HG03175 (cell line): ENCODE measurements around the gene RYK.
A peak's percentile ranks its signal among the peaks of the same experiment; 100 is the strongest.

Experiments
- ATAC-seq: cut with Tn5 transposase; IDR thresholded peaks from one replicate; pipeline ENCODE4 v1.9.1; 2021; ENCODE audit warnings: mild to moderate bottlenecking, moderate library complexity; ENCODE audit not compliant: unreplicated experiment

Gene RYK

DNA sequence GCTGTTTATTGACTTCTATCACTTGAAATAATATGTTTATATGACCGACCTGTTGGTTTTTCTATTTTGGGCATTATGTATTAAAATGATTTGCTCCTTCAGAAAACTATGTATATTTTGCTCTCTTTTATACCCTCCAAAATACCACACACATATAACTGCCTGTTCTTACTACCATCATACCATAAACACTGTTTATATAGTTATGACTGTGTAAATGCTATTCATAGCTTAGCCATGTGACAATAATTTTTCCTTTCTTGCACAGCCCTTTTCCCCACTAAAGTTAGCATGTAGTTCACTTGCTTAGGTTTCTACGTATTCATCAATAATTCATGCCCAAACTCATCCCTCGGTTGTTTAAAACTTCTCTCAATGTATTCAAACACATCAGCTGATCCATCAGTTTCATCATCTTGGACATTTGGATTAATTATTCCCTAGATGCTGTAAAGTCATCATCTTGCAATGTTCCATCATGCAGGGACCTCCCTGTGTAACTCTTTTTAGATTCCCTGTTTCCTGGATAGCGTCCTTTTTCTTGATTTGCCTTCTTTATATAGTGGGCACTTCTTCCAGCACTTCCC lies 8.2 kb upstream of the RYK start:
- ATAC-seq: no peak

DNA sequence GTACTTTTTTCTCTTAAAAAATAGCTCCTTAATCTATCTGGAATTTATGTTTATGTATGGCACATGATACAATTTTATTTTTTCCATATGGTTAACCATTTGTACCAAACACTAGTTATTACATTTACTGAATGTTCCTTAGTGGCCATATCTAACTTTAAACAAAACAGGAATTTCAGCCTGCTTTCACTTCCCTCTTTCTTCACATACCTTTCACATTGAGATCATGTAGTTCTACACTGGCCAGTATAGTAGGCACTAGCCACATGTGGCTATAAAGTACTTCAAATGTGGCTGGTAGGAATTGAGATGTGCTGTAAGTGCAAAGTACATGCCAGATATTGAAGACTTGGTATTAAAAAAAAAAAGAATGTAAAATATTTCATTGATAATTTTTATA lies 4.7 kb upstream of the RYK start:
- ATAC-seq: no peak

DNA sequence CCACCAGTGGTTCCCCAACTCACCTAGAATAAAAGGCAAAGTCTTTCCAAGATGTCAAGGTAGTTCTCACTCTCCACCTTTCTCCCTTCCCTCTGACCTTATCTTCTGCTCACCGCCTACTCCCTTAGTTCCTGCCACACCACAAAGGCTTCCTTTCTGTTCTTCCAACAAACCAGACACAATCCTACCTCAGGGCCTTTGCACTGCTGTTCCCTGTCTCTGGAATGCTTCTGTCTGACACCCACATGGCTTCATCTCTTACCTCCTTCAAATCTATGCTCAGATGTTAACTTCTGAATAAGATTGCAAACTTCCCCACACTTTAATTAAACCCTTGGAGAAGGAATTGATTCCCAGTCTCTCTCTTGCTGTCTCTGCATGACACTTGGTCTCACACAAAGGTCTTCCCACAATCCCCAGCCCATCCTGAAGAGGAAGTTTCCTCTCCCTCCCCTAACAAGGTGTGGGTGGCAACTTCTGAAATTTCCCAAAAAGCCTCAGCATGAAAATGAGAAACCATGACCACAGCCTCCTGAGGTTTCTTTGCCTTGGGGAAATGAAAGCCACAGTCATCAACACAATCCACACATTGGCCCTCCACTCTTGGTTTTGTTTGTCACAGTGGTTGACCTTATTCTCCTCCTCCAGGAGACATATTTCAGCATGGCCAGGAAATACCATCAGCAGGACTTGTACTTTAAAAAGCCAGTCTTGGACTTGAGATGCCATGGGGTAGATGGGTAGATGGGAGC lies 3.0 kb upstream of the RYK start:
- no peak for ATAC-seq

DNA sequence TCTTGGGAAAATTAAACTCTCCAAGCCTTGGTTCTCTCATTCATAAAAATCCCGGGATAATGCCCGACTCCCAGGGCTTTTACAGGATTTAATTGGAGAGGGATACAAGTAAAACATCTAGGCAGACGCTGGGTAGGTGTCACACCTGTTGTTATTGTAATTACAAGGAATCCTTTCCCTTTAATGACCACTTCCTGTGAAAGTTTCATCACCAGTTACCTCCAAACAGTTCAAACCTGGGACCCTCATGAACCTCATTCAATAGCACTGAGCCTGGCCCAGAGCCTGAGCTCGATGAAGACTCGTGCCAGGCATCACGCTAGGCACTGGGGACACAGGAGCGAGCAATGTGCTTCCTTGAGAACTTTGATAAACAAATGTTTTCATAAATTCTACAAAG lies 2.1 kb upstream of the RYK start:
- ATAC-seq: no peak

DNA sequence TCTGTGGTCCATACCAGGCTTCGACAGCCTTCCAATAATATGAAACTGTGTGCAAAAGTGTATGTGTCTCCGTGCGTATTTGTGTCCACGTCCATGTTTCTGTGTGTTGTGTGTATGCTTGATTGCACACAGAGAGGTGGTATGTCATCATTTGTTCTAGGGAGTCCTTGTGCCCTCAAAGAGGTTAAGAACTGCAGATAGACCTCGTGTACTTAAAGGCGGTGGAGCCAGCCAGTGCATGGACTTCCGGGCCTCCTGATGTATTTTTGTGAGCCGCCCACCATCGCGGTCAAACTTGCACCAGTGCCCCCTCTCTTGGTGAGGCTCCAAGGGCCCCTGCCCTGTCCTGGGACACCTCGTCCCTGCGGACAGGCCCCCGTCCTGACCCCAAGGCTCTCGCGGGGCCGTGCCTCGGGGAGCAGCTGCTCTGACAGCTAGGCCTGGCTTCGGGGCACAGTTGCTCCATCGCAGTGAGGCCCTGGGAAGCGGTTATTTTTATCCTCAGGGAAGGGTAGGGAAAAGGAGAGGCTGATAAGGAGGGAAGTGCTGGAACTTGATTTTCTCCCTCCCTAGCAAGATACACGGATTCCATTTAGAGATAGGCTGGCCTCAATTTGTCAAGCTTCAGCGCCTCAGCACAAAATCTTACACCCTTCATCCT lies 1.2 kb upstream of the RYK start:
- ATAC-seq: no peak

DNA sequence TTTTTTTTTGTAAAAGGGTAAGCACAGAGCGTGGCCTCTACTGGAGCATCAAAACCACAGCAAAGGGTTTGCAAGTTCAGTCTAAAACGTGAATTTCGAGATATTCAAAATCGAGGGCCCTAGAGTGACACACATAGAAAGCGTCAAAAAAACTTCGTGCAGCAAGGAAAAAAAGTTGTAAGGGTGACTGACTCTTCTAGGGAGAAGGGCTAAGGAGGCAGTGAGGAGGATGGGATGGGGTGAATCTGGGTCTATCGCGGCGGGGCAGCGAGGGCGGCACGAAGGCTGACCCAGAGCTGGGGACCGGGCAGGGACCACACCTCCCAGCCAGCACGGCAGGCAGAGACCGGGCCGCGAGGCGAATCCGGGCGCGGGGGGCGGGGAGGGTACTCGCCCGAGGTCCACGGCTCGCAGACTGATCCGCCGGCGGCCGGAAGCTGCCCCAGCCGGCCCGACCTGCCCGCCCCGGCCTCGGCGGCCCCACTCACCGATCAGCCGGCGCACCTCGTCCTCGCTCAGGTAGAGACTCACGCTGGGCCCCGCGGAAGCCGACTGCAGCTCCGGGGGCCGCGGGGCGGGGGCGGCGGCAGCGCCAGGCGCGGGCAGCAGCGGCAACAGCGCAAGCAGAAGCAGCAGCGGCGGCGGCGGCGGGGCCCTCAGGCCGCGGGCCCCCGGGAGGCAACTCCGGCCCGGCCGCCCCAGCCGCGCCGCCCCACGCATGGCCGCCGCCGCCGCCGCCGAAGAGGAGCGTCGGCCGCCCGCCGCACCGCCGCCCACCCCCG lies 533 bp downstream of the RYK start:
- peak; percentile 49 for ATAC-seq

DNA sequence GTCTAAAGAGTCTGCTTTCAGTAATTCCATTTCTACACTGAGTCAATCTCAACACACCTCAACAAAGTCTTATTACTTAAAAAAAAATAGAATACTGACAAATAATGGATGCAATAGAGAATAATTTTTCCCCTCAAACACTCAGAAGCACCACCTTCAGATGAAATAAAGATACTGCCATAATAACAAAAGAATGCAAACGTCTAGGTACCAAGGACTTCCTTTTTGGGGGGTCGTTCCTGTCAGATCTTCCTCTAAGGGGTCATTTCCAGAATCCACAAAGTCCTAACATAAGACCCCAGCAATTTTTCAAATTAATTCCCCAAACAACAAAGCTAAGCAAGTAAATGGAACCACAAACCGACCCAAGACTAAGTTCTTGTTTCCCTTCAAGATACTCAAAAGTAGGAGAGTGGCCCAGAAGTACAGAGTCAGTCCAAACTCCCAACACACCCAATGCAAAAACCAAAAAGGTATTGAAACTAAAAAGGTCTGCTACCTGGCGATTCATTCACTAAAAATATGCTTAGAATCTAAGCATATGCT lies 1.3 kb downstream of the RYK start:
- no peak for ATAC-seq

DNA sequence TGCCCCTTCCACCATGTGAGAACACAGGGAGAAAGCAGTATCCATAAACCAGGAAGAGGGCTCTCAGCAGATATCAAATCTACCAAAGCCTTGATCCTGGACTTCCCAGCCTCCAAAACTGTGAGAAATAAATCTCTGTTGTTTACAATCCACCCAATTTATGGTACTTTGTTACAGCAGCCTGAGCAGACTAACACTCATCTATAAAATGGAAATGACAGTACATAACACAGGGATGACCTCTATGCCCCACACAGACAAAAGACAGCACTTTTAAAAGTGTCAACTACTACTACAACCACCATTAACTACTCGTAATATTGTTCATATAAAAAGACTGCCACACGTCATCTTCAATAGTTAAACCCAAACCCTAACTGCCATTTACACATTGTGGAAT lies 5.7 kb downstream of the RYK start:
- no peak for ATAC-seq

DNA sequence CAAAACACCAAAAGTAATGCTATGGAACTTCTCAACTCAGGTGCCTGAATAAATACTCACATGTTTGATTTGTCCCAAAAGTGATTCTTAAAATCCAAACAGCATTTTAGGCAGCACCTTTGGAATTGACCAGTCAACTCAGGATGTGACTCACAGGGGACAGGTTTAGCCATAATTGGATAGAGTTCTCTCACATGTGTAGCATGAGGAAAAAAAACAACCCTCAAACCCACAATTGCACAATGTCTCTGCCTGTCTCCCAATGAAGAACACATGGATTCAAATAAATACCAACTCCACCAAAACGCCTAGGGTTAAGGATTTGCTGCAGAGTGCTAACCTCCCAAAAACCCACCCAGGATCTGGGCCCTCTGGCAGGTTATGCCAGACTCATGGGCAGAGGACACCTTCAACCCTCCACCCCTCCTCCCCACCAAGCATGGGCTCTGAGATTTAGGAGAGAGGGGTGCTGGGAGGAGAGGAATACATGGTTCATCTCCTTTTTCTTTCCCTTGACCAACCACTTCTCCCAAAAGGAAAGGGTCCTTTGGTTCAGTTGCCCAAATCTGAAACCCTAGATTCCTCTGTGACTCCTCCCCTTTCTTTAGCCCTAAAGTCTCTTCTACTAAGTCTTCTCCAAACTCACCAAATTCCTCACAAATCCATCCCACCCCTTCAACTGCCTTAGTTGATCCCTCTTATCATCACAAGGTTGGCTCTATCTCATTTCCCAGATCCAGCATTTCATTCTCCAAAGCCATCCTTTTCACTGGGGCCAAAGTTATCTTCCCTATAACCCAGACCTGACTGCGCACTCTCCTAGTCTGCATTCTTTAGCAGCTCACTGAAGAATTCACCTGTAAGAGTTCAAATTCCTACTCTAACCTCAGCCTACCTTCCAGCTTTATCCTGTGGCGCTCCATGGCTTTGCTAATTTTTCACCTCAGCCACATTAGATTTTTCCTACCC lies 7.7 kb downstream of the RYK start:
- no peak for ATAC-seq

DNA sequence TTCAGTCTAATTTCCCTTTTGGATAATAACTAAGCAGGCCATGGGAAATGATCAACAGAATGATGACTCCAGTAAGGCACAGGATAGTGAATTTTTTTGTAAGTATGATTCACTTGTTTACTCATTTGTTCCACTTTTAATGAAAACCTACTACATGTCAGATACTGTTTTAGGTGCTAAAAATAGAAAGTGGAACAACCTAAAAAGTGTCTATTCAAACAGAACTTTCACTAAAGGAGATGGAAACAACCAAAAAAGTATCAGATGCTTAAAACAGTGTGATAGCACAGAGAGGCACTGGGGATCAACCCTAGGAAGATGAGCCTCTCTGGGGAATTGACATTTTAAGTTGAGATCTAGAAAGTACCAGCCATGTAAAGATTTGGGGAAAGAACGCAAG lies 11.1 kb downstream of the RYK start:
- ATAC-seq: peak; percentile 38

DNA sequence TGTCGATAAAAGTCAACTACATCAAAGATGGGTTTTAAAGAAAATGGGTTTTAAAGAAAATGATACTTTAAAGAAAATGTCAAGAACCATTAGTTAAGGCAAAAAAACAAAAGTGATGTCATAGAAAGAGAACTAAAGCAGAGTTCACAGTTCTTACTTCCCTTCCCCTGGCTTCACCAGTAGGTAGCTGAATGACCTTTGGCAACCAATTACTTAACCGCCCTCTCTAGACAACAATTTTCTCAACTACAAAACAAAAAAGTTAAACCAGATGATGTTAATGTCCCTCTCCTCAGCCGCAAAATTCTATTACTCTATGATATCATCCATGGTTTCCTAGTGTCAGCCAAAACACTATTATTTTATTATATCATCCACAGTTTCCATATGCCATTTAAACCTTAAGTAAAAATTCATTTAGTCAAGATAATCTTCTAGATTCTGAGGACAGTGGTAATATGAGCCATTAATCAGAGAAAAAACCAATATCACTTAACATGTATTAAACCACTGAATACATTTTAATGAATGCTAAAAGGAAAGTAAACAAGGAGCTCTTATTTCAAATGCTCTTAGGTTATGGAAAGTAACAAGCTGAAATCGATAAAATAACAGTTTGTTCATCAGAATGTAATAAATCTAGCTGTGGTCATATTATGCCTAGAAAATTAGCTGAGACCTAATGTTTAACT lies 13.1 kb downstream of the RYK start:
- no peak for ATAC-seq

DNA sequence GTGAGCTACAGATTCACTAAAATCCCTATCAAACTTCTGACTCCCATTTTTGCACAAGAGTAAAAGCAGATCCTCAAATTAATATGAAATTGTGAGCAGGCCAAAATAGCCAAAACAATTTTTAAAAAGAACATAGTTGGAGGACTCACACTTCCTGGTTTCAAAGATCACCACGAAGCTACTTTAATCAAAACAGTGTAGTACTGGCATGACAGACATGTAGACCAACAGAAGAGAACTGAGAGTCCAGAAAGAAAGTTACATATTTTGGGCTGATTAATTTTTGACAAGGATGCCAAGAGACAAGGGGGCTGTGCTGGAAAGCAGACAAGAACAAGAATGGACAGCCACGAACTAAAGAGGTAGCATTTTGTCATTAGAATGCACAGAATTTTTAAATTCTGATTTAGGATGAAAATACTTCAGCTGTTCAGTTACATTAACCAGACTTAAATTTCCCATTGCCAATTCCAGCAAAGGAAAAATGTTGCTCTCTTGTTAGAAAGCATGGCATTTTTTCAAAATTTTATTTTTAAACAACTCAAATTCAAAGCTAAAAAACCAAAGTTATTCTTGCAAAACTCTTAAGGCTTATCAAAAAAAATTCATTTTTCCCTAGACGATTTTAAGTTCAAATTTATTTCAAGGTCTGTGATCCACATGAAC lies 14.0 kb downstream of the RYK start:
- peak; percentile 78 for ATAC-seq

DNA sequence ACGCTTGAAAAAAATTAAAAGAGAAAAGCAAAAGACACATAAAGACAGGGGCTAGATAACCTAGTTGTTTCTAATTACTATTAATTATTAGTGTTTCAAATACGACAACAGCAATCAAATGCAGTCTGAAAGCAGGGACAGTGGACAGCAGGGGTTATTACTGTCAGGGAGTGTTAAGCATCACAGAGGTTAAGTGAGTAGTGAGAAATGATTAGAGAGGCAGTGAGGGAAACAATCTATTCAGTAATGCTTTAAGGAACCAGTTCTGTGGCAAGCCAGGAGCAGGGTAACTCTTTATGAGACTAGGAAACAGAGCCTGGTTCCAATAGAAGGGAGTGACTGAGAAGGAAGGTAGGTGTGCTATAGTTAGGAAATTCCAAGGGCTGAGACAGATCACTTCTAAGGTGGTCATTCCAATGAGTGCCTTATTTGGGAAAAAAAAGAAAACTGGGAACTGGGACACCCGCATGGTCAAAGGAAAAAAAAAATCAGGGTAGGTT lies 15.0 kb downstream of the RYK start:
- no peak for ATAC-seq

DNA sequence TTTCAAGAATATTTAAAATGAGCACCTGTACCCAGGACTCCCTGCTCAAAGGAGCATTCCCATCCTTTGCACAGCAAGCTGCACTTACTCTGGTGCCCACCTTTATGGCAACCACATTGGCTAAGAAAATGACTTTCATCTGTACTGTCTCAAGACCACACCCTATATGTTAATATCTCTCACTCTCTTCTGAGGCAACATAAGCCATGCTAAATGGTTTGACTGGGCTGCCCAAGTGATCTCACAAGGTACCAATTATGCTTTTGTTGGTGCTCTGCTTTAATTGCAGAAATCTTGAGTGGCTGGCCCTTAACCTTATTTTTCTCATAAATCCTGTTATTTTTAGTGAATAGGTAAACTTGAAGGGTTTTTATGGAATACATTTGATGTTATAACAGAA lies 17.7 kb downstream of the RYK start:
- no peak for ATAC-seq

DNA sequence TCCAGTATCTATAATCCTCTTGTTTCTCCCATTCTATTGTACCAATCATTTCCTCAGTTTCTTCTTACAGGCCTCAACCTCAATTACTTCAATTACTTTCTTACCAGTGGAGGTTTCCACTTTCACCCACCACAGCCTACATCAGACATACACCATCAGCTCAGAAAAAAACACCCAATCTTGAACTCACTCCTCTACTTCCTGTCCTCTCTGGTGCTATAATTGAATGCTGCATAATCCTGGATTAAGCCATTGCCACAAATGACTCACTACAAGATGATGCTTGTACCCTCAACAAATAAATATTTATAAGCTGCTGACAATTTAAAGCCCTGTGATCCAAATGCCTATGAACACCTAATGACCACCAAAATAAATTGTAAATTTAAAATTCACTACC lies 18.5 kb downstream of the RYK start:
- ATAC-seq: no peak

DNA sequence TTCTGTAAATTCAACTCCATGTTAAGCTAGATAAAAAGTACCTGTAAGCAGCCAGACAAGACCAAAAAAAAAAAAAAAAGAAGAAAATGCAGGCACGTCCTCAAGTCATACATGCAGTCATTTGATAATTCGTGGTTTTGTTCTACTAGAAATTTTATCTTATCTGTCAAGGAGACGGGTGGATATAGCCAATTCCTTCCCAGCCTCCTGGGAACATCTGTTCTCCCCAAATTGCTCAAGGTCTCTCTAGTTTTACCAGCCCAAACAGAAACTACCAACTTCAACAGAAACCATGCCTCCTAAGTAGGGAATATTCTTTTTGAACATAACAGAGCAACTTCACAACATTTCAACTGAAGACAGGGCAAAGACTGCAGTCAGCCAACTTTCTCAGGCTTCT lies 19.5 kb downstream of the RYK start:
- ATAC-seq: no peak

DNA sequence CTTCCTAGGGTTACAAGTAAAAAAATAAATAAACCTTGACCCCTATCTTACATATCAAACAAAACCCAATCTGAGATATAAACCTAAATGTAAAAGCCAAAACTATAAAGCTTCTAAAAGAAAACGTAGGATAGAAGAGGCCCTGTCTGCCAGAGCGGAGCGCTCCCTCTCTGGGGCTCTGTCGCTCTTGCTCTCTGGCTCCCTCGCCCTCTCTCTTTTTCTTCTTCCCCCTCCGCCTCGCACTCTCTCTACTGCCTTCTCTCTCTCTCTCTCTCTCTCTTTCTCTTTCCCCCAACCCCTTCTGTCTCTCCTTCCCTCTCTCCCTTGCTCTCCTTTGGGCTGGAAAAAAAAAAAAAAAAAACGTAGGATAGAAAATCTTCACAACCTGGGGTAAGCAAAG lies 21.6 kb downstream of the RYK start:
- no peak for ATAC-seq

DNA sequence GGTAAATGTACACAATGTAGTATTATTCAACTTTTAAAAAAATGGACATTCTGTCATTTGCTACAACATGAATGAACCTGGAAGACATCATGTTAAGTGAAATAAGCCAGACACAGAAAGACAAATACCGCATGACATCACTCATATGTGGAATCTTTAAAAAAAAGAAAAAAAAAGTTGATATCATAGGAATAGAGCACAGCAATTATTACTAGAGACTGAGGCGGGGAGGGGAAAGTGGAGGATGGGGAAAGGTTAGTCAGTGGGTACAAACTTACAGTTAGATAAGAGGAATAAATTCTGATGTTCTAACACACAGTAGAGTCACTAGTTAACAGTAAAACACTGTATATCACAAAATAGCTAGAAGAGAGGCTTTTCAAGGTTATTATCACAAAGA lies 22.2 kb downstream of the RYK start:
- ATAC-seq: no peak

DNA sequence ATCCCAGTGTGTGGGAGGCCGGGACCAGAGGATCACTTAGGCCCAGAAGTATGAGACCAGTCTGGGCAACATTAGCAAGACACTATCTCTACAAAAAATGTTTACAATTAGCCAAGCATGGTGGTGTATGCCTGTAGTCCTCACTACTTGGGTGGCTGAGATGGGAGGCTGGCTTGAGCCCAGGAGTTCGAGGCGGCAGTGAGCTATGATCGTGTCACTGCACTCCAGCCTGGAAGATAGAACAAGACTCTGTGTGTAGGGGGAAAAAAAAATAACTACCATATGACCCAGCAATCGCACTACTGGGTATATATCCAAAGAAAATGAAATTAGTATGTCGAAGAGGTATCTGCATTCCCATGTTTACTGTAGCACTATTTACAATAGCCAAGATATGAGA lies 22.6 kb downstream of the RYK start:
- ATAC-seq: no peak
